ENCODE data around the gene MUC6. TPM values are rescaled to one million over a fixed set of nuclear protein-coding genes. Genes with fewer than 3 reads are reported as not detected.

Gene MUC6
- total and polyA plus RNA-seq, 10 of the 15 experiments (the other 5 are each of a cell fraction or from before 2014, with no cell fraction given) = 0.03 TPM; not detected in 8

GRCh38 chr11:995752-996420 lies 40.6 kb downstream of the MUC6 start (continued):
- TF ChIP-seq KLF5 (IDR thresholded peaks at IDR 0.05; ENCODE audit: partially characterized antibody) = no peak
- 0 out of 2 replicates have a peak, but pooled peaks have one; percentile 16 for TF ChIP-seq MTA2 (IDR thresholded peaks at IDR 0.05; ENCODE audit: low read depth)
- TF ChIP-seq, protein P1, sequence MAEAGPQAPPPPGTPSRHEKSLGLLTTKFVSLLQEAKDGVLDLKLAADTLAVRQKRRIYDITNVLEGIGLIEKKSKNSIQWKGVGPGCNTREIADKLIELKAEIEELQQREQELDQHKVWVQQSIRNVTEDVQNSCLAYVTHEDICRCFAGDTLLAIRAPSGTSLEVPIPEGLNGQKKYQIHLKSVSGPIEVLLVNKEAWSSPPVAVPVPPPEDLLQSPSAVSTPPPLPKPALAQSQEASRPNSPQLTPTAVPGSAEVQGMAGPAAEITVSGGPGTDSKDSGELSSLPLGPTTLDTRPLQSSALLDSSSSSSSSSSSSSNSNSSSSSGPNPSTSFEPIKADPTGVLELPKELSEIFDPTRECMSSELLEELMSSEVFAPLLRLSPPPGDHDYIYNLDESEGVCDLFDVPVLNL (IDR thresholded peaks at IDR 0.05; ENCODE audit: low read depth, low read length) = no peak
- peak; percentile 81 for TF ChIP-seq CREM (IDR thresholded peaks at IDR 0.05; ENCODE audit: low read depth)
- peak; percentile 66 to 71 for TF ChIP-seq IKZF2 (IDR thresholded peaks at IDR 0.05)
- no peak for TF ChIP-seq FOXM1 (IDR thresholded peaks at IDR 0.05; ENCODE audit: low read depth, low read length)
- TF ChIP-seq ZNF687 (IDR thresholded peaks at IDR 0.05) = no peak
- TF ChIP-seq FOS (IDR thresholded peaks at IDR 0.05; ENCODE audit: borderline replicate concordance, extremely low read depth, insufficient read length) = no peak
- TF ChIP-seq SKIL (IDR thresholded peaks at IDR 0.05; ENCODE audit: low read depth, poor library complexity, severe bottlenecking) = peak; percentile 44
- TF ChIP-seq E4F1 (IDR thresholded peaks at IDR 0.05; ENCODE audit: borderline replicate concordance, partially characterized antibody) = no peak
- TF ChIP-seq RELA (IDR thresholded peaks at IDR 0.05; ENCODE audit: borderline replicate concordance, partially characterized antibody) = no peak
- peak; percentile 85 for TF ChIP-seq CREB1 (IDR thresholded peaks at IDR 0.05; ENCODE audit: low read depth)
- peak; percentile 37; the same call in 1 of the 2 replicates for TF ChIP-seq BCL11A (IDR thresholded peaks at IDR 0.05; ENCODE audit: low read depth, low read length)
- TF ChIP-seq, protein P2, sequence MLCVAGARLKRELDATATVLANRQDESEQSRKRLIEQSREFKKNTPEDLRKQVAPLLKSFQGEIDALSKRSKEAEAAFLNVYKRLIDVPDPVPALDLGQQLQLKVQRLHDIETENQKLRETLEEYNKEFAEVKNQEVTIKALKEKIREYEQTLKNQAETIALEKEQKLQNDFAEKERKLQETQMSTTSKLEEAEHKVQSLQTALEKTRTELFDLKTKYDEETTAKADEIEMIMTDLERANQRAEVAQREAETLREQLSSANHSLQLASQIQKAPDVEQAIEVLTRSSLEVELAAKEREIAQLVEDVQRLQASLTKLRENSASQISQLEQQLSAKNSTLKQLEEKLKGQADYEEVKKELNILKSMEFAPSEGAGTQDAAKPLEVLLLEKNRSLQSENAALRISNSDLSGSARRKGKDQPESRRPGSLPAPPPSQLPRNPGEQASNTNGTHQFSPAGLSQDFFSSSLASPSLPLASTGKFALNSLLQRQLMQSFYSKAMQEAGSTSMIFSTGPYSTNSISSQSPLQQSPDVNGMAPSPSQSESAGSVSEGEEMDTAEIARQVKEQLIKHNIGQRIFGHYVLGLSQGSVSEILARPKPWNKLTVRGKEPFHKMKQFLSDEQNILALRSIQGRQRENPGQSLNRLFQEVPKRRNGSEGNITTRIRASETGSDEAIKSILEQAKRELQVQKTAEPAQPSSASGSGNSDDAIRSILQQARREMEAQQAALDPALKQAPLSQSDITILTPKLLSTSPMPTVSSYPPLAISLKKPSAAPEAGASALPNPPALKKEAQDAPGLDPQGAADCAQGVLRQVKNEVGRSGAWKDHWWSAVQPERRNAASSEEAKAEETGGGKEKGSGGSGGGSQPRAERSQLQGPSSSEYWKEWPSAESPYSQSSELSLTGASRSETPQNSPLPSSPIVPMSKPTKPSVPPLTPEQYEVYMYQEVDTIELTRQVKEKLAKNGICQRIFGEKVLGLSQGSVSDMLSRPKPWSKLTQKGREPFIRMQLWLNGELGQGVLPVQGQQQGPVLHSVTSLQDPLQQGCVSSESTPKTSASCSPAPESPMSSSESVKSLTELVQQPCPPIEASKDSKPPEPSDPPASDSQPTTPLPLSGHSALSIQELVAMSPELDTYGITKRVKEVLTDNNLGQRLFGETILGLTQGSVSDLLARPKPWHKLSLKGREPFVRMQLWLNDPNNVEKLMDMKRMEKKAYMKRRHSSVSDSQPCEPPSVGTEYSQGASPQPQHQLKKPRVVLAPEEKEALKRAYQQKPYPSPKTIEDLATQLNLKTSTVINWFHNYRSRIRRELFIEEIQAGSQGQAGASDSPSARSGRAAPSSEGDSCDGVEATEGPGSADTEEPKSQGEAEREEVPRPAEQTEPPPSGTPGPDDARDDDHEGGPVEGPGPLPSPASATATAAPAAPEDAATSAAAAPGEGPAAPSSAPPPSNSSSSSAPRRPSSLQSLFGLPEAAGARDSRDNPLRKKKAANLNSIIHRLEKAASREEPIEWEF (IDR thresholded peaks at IDR 0.05; ENCODE audit: insufficient replicate concordance, low read depth, low read length) = no peak
